Endometrium (tissue), 2 donors: ENCODE data around the gene GPR39.

ENCODE experiments used
- FAIRE-seq: peaks from 2 replicates; lab custom pipeline; 2012; peaks lifted over from hg19 to GRCh38; lab: Jason Lieb, UNC
- donor health status: control.
- donor health status: control.

Gene GPR39

GRCh38 chr2:132642415-132642814, 225.8 kb downstream of the GPR39 start:
- no peak for FAIRE-seq

- FAIRE-seq = no peak
Observed at GRCh38 chr2:132645176-132645575, 228.6 kb downstream of the GPR39 start.

- FAIRE-seq = no peak
Observed at GRCh38 chr2:132645722-132646539, 229.3 kb downstream of the GPR39 start.

- FAIRE-seq = no peak
Observed at GRCh38 chr2:132646540-132647108, 230.0 kb downstream of the GPR39 start.

GRCh38 chr2:132651115-132652045, 234.8 kb downstream of the GPR39 start:
- no peak for FAIRE-seq

- FAIRE-seq = no peak
Observed at GRCh38 chr2:132652474-132652873, 235.9 kb downstream of the GPR39 start.

GRCh38 chr2:132654335-132654734, 237.7 kb downstream of the GPR39 start:
- no peak for FAIRE-seq

GRCh38 chr2:132654968-132655367, 238.4 kb downstream of the GPR39 start:
- no peak for FAIRE-seq

GRCh38 chr2:132656266-132656975, 239.8 kb downstream of the GPR39 start:
- no peak for FAIRE-seq

- FAIRE-seq = no peak
Observed at GRCh38 chr2:132659331-132659730, 242.7 kb downstream of the GPR39 start.

GRCh38 chr2:132662732-132663131, 246.1 kb downstream of the GPR39 start:
- peak; percentile 93 for FAIRE-seq

GRCh38 chr2:132664096-132664495, 247.5 kb downstream of the GPR39 start:
- FAIRE-seq = no peak

GRCh38 chr2:132665401-132666140, 249.0 kb downstream of the GPR39 start:
- no peak for FAIRE-seq

- FAIRE-seq = no peak
Observed at GRCh38 chr2:132667706-132668105, 251.1 kb downstream of the GPR39 start.

- FAIRE-seq = no peak
Observed at GRCh38 chr2:132668189-132668823, 251.7 kb downstream of the GPR39 start.

GRCh38 chr2:132668987-132669907, 252.6 kb downstream of the GPR39 start:
- FAIRE-seq = no peak

- no peak for FAIRE-seq
Observed at GRCh38 chr2:132669908-132670495, 253.4 kb downstream of the GPR39 start, which contains the start of gene LYPD1. TSS of gene LYPD1 (minus strand) at chr2:132670205. CDS start at chr2:132669932, 273 bp downstream.

GRCh38 chr2:132670496-132671150, 254.0 kb downstream of the GPR39 start:
- no peak for FAIRE-seq
